SK-N-SH (cell line): ENCODE data around the gene CHMP1B. TPM values are rescaled to one million over a fixed set of nuclear protein-coding genes. Genes with fewer than 3 reads are reported as not detected.

Experiments
- CTCF ChIA-PET: fragments of 300-600, 350-600 bp; formaldehyde crosslinking; extraction: SDS; loops from one replicate; lab custom pipeline; 2021; lab: Yijun Ruan, JAX
- POLR2A ChIA-PET: fragments of 350-600 bp; sonication (Branson Sonifier 250); formaldehyde crosslinking; extraction: SDS; loops from one replicate; lab custom pipeline; 2020; ENCODE audit warnings: antibody characterized with exemption, inconsistent platforms; lab: Yijun Ruan, JAX
- DNase-seq: peaks from one replicate; pipeline ENCODE4 v3.0.0; 2012
- H2AFZ ChIP-seq: fragments of 200-600 bp; sonication (generic); 2 replicates; pipeline ENCODE4 v1.8.1; 2016; ENCODE audit warnings: antibody characterized with exemption, mild to moderate bottlenecking, low read depth
- H3F3A ChIP-seq: fragments of 200-600 bp; sonication (generic); replicated peaks from 2 replicates; pipeline ENCODE3; 2016; ENCODE audit warnings: antibody characterized with exemption, mild to moderate bottlenecking; ENCODE audit not compliant: insufficient read depth
- H3K27ac ChIP-seq, 2 experiments: fragments of 200-500 bp in 1 of 2; fragments of 200-600 bp in 1 of 2; sonication (Bioruptor generic) in 1 of 2; sonication (generic), shearing (Covaris generic) in 1 of 2; 2 replicates each; pipeline versions ENCODE4 v1.5.1 to v1.6.1; 2014 to 2016; ENCODE audit warnings: low read depth in 2 of 2, inconsistent platforms in 1 of 2, low read length in 1 of 2, mild to moderate bottlenecking in 1 of 2, mixed read lengths in 1 of 2
- H3K27me3 ChIP-seq: fragments of 200-600 bp; sonication (generic), shearing (Covaris generic); 2 replicates; pipeline ENCODE4 v1.6.1; 2016; ENCODE audit warnings: mixed run types; ENCODE audit not compliant: insufficient read depth
- H3K36me3 ChIP-seq, 2 experiments: fragments of 200-500 bp in 1 of 2; fragments of 200-600 bp in 1 of 2; sonication (Bioruptor generic) in 1 of 2; sonication (generic) in 1 of 2; replicated peaks in 1 of 2; 2 replicates each; pipeline versions ENCODE3 to v1.5.1; 2014 to 2016; ENCODE audit warnings: low read length in 1 of 2, mild to moderate bottlenecking in 1 of 2; ENCODE audit not compliant: insufficient read depth in 2 of 2, control insufficient read depth in 1 of 2
- H3K4me1 ChIP-seq, 2 experiments: fragments of 200-500 bp in 1 of 2; fragments of 200-600 bp in 1 of 2; sonication (Bioruptor generic) in 1 of 2; sonication (generic), shearing (Covaris generic) in 1 of 2; 2 replicates each; pipeline versions ENCODE4 v1.5.1 to v1.6.1; 2014 to 2016; ENCODE audit warnings: low read depth in 1 of 2, low read length in 1 of 2, mixed run types in 1 of 2; ENCODE audit not compliant: insufficient read depth in 2 of 2, control insufficient read depth in 1 of 2
- H3K4me2 ChIP-seq: fragments of 200-600 bp; sonication (generic), shearing (Covaris generic); 2 replicates; pipeline ENCODE4 v1.6.1; 2017; ENCODE audit warnings: mixed run types
- H3K4me3 ChIP-seq, 2 experiments: fragments of 200-500 bp in 1 of 2; fragments of 200-600 bp in 1 of 2; sonication (Bioruptor generic) in 1 of 2; sonication (generic), shearing (Covaris generic) in 1 of 2; 2 replicates each; pipeline versions ENCODE4 v1.5.1 to v1.8.1; 2014 to 2016; ENCODE audit warnings: low read depth in 2 of 2, inconsistent platforms in 1 of 2, low read length in 1 of 2, mild to moderate bottlenecking in 1 of 2, mixed read lengths in 1 of 2, moderate library complexity in 1 of 2
- H3K79me2 ChIP-seq: fragments of 200-600 bp; sonication (generic); 2 replicates; pipeline ENCODE4 v1.8.1; 2017; ENCODE audit warnings: mild to moderate bottlenecking; ENCODE audit not compliant: insufficient read depth
- H3K9ac ChIP-seq: fragments of 200-600 bp; sonication (generic); 2 replicates; pipeline ENCODE4 v1.6.1; 2017; ENCODE audit warnings: mixed run types
- H3K9me2 ChIP-seq: fragments of 200-600 bp; sonication (generic); 2 replicates; pipeline ENCODE4 v1.6.1; 2017; ENCODE audit warnings: mixed run types
- H3K9me3 ChIP-seq: fragments of 200-600 bp; sonication (generic); 2 replicates; pipeline ENCODE4 v1.6.1; 2017; ENCODE audit warnings: mixed run types, mild to moderate bottlenecking, moderate library complexity
- H4K20me1 ChIP-seq: fragments of 200-600 bp; sonication (generic); 2 replicates; pipeline ENCODE4 v1.6.1; 2017; ENCODE audit warnings: mild to moderate bottlenecking, mixed run types; ENCODE audit not compliant: insufficient read depth
- CTCF ChIP-seq: fragments of 200-600 bp; sonication (generic); IDR thresholded peaks from 2 replicates; pipeline ENCODE4 v1.6.1; 2017; ENCODE audit warnings: antibody characterized with exemption, mild to moderate bottlenecking, moderate library complexity
- FOSL2 ChIP-seq: IDR thresholded peaks from 2 replicates; pipeline ENCODE4 v1.4.0; 2012; ENCODE audit warnings: low read depth, mild to moderate bottlenecking, moderate library complexity, borderline replicate concordance
- FOXM1 ChIP-seq: IDR thresholded peaks from 2 replicates; pipeline ENCODE4 v1.4.0; 2012; ENCODE audit warnings: low read depth, mild to moderate bottlenecking
- GATA2 ChIP-seq: sonication (generic); formaldehyde crosslinking; IDR thresholded peaks from 2 replicates; pipeline ENCODE4 v1.5.0; 2020; ENCODE audit warnings: mild to moderate bottlenecking, missing genetic modification reagents
- MEF2A ChIP-seq: IDR thresholded peaks from 2 replicates; pipeline ENCODE4 v1.4.0; 2012; ENCODE audit warnings: low read depth, borderline replicate concordance
- POLR2AphosphoS5 ChIP-seq: IDR thresholded peaks from 2 replicates; pipeline ENCODE4 v1.6.1; 2012; ENCODE audit warnings: low read depth, low read length
- RAD21 ChIP-seq: IDR thresholded peaks from 2 replicates; pipeline ENCODE4 v1.6.1; 2012; ENCODE audit warnings: mild to moderate bottlenecking, low read length
- RFX5 ChIP-seq: IDR thresholded peaks from 2 replicates; pipeline ENCODE4 v1.6.1; 2012; ENCODE audit warnings: mild to moderate bottlenecking, improper control_type of control experiment, low read length
- SMC3 ChIP-seq: IDR thresholded peaks from 2 replicates; pipeline ENCODE4 v1.6.1; 2012; ENCODE audit warnings: low read depth, low read length, improper control_type of control experiment
- TEAD4 ChIP-seq: IDR thresholded peaks from 2 replicates; pipeline ENCODE4 v1.4.0; 2012; ENCODE audit warnings: mild to moderate bottlenecking, borderline replicate concordance; ENCODE audit not compliant: insufficient read depth
- YY1 ChIP-seq: IDR thresholded peaks from 2 replicates; pipeline ENCODE4 v1.4.0; 2012; ENCODE audit warnings: low read depth, mild to moderate bottlenecking
- WGBS: methylation state at CpG from one replicate; pipeline ENCODE4 v1.1.6; 2017; ENCODE audit warnings: low lambda C conversion rate; 5-methylcytosine and 5-hydroxymethylcytosine counted together
- polyA plus RNA-seq, 3 experiments: library from polyadenylated mRNA; depleted of rRNA; stranded (reverse); fragments of >200 nt; gene quantifications; 2 replicates each; pipeline ENCODE4 v1.2.3, GENCODE V29; 2012
- TF ChIP-seq, protein P1 (sequence below): fragments of 150-350 bp; IDR thresholded peaks from 2 replicates; pipeline ENCODE4 v1.6.1; 2016; ENCODE audit warnings: mild to moderate bottlenecking, low read depth, low read length
- TF ChIP-seq, protein P2 (sequence below): IDR thresholded peaks from 2 replicates; pipeline ENCODE4 v1.4.0; 2012; ENCODE audit warnings: low read depth, borderline replicate concordance
- TF ChIP-seq, protein P3 (sequence below): IDR thresholded peaks from 2 replicates; pipeline ENCODE4 v1.6.1; 2012; ENCODE audit warnings: mild to moderate bottlenecking, low read depth, low read length, moderate library complexity

The CHMP1B gene
- polyA plus RNA-seq, 1 of the 3 experiments (the other 2 are of a cell fraction): 52.4 TPM

DNA sequence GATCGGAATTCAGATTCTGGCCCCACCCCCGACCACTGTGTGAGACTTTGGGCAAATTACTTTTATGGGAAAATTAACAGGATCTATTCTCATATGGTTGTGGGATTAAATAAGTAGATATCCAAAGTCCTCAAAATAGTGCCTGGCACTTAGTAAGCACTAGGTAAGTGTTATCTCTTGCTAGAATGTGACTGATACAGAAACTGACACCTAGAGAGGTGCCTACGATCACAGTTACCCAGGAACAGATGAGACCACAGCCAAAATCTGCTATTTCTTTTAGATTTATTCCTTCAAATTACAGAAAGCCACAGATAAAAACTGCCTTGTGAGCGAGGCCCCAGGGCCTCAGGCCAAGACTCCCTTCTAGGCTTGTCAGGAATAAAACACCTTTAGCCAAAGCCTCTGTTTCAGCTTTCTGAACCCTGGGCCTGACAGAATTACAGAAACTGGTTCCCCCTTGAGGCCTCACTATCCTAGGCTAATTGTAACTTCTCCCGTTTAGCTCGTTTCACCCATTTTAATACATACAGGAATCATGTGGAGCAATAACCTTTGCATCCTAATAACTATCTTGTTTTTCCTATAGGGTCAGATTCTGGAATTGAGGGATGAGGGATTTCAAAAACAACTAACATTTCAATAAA is 22.3 kb upstream of the CHMP1B start:
- CTCF ChIA-PET: no interaction called here
- Histone ChIP-seq H3K9me3 (no peaks in the 10 kb centered on the region), H3K36me3 (no peaks in the 10 kb centered on the region)

More for the DNA sequence above, 22.3 kb upstream of the CHMP1B start:
- Histone ChIP-seq H3K4me1 (no peaks in the 10 kb centered on the region), H3K27ac (no peak overlapping the region), H3K79me2 (no peaks in the 10 kb centered on the region), H2AFZ (no peak overlapping the region; the same call in 1 of the 2 replicates), H3K27me3 (peaks cover 17% of the 10 kb centered on the region; the same call in 1 of the 2 replicates), H3K4me2 (no peak overlapping the region), H3K4me3 (no peak overlapping the region), H4K20me1 (no peaks in the 10 kb centered on the region), H3K9ac (no peak overlapping the region), H3K9me2 (no peaks in the 10 kb centered on the region), H3F3A (no peaks in the 10 kb centered on the region)
- DNase-seq: no peak
- TF ChIP-seq, protein P1, sequence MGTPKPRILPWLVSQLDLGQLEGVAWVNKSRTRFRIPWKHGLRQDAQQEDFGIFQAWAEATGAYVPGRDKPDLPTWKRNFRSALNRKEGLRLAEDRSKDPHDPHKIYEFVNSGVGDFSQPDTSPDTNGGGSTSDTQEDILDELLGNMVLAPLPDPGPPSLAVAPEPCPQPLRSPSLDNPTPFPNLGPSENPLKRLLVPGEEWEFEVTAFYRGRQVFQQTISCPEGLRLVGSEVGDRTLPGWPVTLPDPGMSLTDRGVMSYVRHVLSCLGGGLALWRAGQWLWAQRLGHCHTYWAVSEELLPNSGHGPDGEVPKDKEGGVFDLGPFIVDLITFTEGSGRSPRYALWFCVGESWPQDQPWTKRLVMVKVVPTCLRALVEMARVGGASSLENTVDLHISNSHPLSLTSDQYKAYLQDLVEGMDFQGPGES: no peak
- TF ChIP-seq SMC3 (no peak), FOXM1 (no peak), POLR2AphosphoS5 (no peak), MEF2A (no peak), FOSL2 (no peak), TEAD4 (no peak), YY1 (no peak), CTCF (no peak), RFX5 (no peak), RAD21 (no peak), GATA2 (no peak)
- TF ChIP-seq, protein P2, sequence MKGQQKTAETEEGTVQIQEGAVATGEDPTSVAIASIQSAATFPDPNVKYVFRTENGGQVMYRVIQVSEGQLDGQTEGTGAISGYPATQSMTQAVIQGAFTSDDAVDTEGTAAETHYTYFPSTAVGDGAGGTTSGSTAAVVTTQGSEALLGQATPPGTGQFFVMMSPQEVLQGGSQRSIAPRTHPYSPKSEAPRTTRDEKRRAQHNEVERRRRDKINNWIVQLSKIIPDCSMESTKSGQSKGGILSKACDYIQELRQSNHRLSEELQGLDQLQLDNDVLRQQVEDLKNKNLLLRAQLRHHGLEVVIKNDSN: no peak
- TF ChIP-seq, protein P3, sequence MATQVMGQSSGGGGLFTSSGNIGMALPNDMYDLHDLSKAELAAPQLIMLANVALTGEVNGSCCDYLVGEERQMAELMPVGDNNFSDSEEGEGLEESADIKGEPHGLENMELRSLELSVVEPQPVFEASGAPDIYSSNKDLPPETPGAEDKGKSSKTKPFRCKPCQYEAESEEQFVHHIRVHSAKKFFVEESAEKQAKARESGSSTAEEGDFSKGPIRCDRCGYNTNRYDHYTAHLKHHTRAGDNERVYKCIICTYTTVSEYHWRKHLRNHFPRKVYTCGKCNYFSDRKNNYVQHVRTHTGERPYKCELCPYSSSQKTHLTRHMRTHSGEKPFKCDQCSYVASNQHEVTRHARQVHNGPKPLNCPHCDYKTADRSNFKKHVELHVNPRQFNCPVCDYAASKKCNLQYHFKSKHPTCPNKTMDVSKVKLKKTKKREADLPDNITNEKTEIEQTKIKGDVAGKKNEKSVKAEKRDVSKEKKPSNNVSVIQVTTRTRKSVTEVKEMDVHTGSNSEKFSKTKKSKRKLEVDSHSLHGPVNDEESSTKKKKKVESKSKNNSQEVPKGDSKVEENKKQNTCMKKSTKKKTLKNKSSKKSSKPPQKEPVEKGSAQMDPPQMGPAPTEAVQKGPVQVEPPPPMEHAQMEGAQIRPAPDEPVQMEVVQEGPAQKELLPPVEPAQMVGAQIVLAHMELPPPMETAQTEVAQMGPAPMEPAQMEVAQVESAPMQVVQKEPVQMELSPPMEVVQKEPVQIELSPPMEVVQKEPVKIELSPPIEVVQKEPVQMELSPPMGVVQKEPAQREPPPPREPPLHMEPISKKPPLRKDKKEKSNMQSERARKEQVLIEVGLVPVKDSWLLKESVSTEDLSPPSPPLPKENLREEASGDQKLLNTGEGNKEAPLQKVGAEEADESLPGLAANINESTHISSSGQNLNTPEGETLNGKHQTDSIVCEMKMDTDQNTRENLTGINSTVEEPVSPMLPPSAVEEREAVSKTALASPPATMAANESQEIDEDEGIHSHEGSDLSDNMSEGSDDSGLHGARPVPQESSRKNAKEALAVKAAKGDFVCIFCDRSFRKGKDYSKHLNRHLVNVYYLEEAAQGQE: no peak
- WGBS: 13% methylated on average over 6 of the region's 6 CpGs
- POLR2A ChIA-PET: no interaction called here
